ENCODE measurements around the gene DPP6.
"Not testable (repeated sequence)": the region's sequence is repeated elsewhere in the genome, so short reads cannot be mapped to it uniquely, and the experiment has no call there.

DPP6 gene

GRCh38 chr7:154051643-154052529 is at the start of gene DPP6:
DPP6 (plus strand) TSS chr7:154052398.
- not testable (repeated sequence) for DNase-seq (ENCODE audit: low spot score)

- DNase-seq (ENCODE audit: low spot score): not testable (repeated sequence)
Measured at GRCh38 chr7:154009423-154009911, 42.7 kb upstream of the DPP6 start.

- DNase-seq (ENCODE audit: low spot score): not testable (repeated sequence)
Measured at GRCh38 chr7:154010726-154011568, 41.3 kb upstream of the DPP6 start.

GRCh38 chr7:154012800-154013199 is 39.4 kb upstream of the DPP6 start:
- not testable (repeated sequence) for DNase-seq (ENCODE audit: low spot score)

- DNase-seq (ENCODE audit: low spot score): not testable (repeated sequence)
Measured at GRCh38 chr7:154015636-154016035, 36.6 kb upstream of the DPP6 start.

- DNase-seq (ENCODE audit: low spot score): not testable (repeated sequence)
Measured at GRCh38 chr7:154018354-154018753, 33.8 kb upstream of the DPP6 start.

- DNase-seq (ENCODE audit: low spot score): not testable (repeated sequence)
Measured at GRCh38 chr7:154027805-154028204, 24.4 kb upstream of the DPP6 start.

- not testable (repeated sequence) for DNase-seq (ENCODE audit: low spot score)
Measured at GRCh38 chr7:154030476-154031080, 21.6 kb upstream of the DPP6 start.

GRCh38 chr7:154039466-154040165 is 12.6 kb upstream of the DPP6 start:
- DNase-seq (ENCODE audit: low spot score): not testable (repeated sequence)

GRCh38 chr7:154050394-154050793 is 1.8 kb upstream of the DPP6 start:
- not testable (repeated sequence) for DNase-seq (ENCODE audit: low spot score)

GRCh38 chr7:154051006-154051642 is 1.1 kb upstream of the DPP6 start:
- DNase-seq (ENCODE audit: low spot score): not testable (repeated sequence)

- not testable (repeated sequence) for DNase-seq (ENCODE audit: low spot score)
Measured at GRCh38 chr7:154052530-154053252, 493 bp downstream of the DPP6 start.

GRCh38 chr7:154053466-154054312 is 1.5 kb downstream of the DPP6 start:
- not testable (repeated sequence) for DNase-seq (ENCODE audit: low spot score)

- DNase-seq (ENCODE audit: low spot score): not testable (repeated sequence)
Measured at GRCh38 chr7:154054664-154055063, 2.5 kb downstream of the DPP6 start.

GRCh38 chr7:154055491-154056106 is 3.4 kb downstream of the DPP6 start:
- peak; percentile 16 for DNase-seq (ENCODE audit: low spot score)

- not testable (repeated sequence) for DNase-seq (ENCODE audit: low spot score)
Measured at GRCh38 chr7:154058783-154059182, 6.6 kb downstream of the DPP6 start.

GRCh38 chr7:154060551-154060950 is 8.4 kb downstream of the DPP6 start:
- not testable (repeated sequence) for DNase-seq (ENCODE audit: low spot score)

GRCh38 chr7:154071833-154072232 is 19.6 kb downstream of the DPP6 start:
- peak; percentile 3 for DNase-seq (ENCODE audit: low spot score)
